ENCODE measurements around the gene ESR2. TPM values are rescaled to one million over a fixed set of nuclear protein-coding genes. Genes with fewer than 3 reads are reported as not detected.

ESR2 gene
- total RNA-seq, 1 donor from 2014 or later: 0.16 TPM

DNA sequence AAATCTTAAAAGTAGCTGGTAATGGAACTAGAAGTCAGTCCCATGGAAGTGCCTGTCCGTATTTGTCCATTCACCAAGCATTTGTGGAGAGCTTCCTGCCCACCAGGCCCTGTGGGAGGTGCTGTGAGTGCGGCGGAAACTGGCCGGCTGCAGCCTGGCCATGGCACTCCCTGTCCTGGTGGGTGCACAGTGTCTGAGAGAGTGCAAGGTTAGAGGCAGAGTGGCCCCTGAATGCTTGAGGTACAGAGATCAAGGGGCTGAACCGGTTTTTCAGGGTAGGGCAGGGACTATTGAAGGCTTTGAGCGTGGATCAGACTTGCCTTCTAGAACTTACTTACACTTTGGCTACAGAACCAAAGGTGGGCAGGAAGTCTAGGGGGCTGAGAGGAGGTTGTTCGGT, 92.9 kb downstream of the ESR2 start:
- H3K9me3 ChIP-seq (ENCODE audit: insufficient read depth, low read depth, low read length): no peaks in the 10 kb centered on the region
- H3K27me3 Mint-ChIP-seq (ENCODE audit: low read depth, unreplicated experiment): peaks cover 5% of the 10 kb centered on the region
- H4K20me1 ChIP-seq (ENCODE audit: insufficient read depth, low read length): no peaks in the 10 kb centered on the region
- TF ChIP-seq CTCF (IDR thresholded peaks at IDR 0.05; ENCODE audit: insufficient read depth, low read depth, low read length) (no peak), EZH2 (IDR thresholded peaks at IDR 0.05; ENCODE audit: insufficient read depth, low read length) (no peak)
- H3K36me3 ChIP-seq (ENCODE audit: insufficient read depth, low read length): no peaks in the 10 kb centered on the region
- no peaks in the 10 kb centered on the region for H3K36me3 Mint-ChIP-seq (ENCODE audit: low read depth, unreplicated experiment)
- no peak overlapping the region for H3K27ac ChIP-seq (ENCODE audit: low read depth, low read length)
- H3K4me3 ChIP-seq (ENCODE audit: insufficient read depth, low read depth, low read length): no peak overlapping the region
- no peak for FAIRE-seq
- H3K4me1 Mint-ChIP-seq (ENCODE audit: low read depth, unreplicated experiment): peaks cover 19% of the 10 kb centered on the region
- no peaks in the 10 kb centered on the region for H3K27me3 ChIP-seq (ENCODE audit: insufficient read depth, low read length)
- no peak overlapping the region for H3K4me3 Mint-ChIP-seq (ENCODE audit: unreplicated experiment)
- no peak for DNase-seq (ENCODE audit: low read depth)
- no peaks in the 10 kb centered on the region for H3K4me1 ChIP-seq (ENCODE audit: insufficient read depth, low read length)
- no peak overlapping the region for H3K27ac Mint-ChIP-seq (ENCODE audit: unreplicated experiment)
- no peak overlapping the region for H3K4me2 ChIP-seq (ENCODE audit: low read length)
- no peaks in the 10 kb centered on the region for H3K79me2 ChIP-seq (ENCODE audit: insufficient read depth, low read length)
- no peak overlapping the region for H2AFZ ChIP-seq (ENCODE audit: low read depth, low read length)
- H3K9ac ChIP-seq (ENCODE audit: low read length): no peak overlapping the region
- H3K9me3 Mint-ChIP-seq (ENCODE audit: unreplicated experiment): no peaks in the 10 kb centered on the region

GRCh38 chr14:64200170-64200569, 94.0 kb downstream of the ESR2 start:
- no peak overlapping the region for H3K27ac Mint-ChIP-seq (ENCODE audit: unreplicated experiment)
- Histone ChIP-seq H2AFZ (ENCODE audit: low read depth, low read length) (no peak overlapping the region), H3K4me3 (ENCODE audit: insufficient read depth, low read depth, low read length) (no peak overlapping the region), H4K20me1 (ENCODE audit: insufficient read depth, low read length) (no peaks in the 10 kb centered on the region), H3K9ac (ENCODE audit: low read length) (no peak overlapping the region), H3K4me1 (ENCODE audit: insufficient read depth, low read length) (no peaks in the 10 kb centered on the region), H3K27ac (ENCODE audit: low read depth, low read length) (no peak overlapping the region), H3K36me3 (ENCODE audit: insufficient read depth, low read length) (no peaks in the 10 kb centered on the region), H3K79me2 (ENCODE audit: insufficient read depth, low read length) (no peaks in the 10 kb centered on the region), H3K9me3 (ENCODE audit: insufficient read depth, low read depth, low read length) (no peaks in the 10 kb centered on the region), H3K4me2 (ENCODE audit: low read length) (no peak overlapping the region), H3K27me3 (ENCODE audit: insufficient read depth, low read length) (no peaks in the 10 kb centered on the region)
- TF ChIP-seq CTCF (IDR thresholded peaks at IDR 0.05; ENCODE audit: insufficient read depth, low read depth, low read length) (no peak), EZH2 (IDR thresholded peaks at IDR 0.05; ENCODE audit: insufficient read depth, low read length) (no peak)
- H3K4me3 Mint-ChIP-seq (ENCODE audit: unreplicated experiment): no peak overlapping the region
- H3K9me3 Mint-ChIP-seq (ENCODE audit: unreplicated experiment): no peaks in the 10 kb centered on the region
- DNase-seq (ENCODE audit: low read depth) (no peak), FAIRE-seq (no peak)
- no peaks in the 10 kb centered on the region for H3K36me3 Mint-ChIP-seq (ENCODE audit: low read depth, unreplicated experiment)
- H3K4me1 Mint-ChIP-seq (ENCODE audit: low read depth, unreplicated experiment): peaks cover 19% of the 10 kb centered on the region
- peaks cover 5% of the 10 kb centered on the region for H3K27me3 Mint-ChIP-seq (ENCODE audit: low read depth, unreplicated experiment)

GRCh38 chr14:64198486-64198885, 95.7 kb downstream of the ESR2 start:
- no peak overlapping the region for H3K4me3 ChIP-seq (ENCODE audit: insufficient read depth, low read depth, low read length)
- H3K27ac Mint-ChIP-seq (ENCODE audit: unreplicated experiment): no peak overlapping the region

More at GRCh38 chr14:64198486-64198885, 95.7 kb downstream of the ESR2 start:
- Histone ChIP-seq H3K79me2 (ENCODE audit: insufficient read depth, low read length) (no peaks in the 10 kb centered on the region), H3K27ac (ENCODE audit: low read depth, low read length) (no peak overlapping the region), H2AFZ (ENCODE audit: low read depth, low read length) (no peak overlapping the region), H4K20me1 (ENCODE audit: insufficient read depth, low read length) (no peaks in the 10 kb centered on the region), H3K4me2 (ENCODE audit: low read length) (no peak overlapping the region), H3K36me3 (ENCODE audit: insufficient read depth, low read length) (no peaks in the 10 kb centered on the region), H3K9ac (ENCODE audit: low read length) (no peak overlapping the region), H3K4me1 (ENCODE audit: insufficient read depth, low read length) (no peaks in the 10 kb centered on the region), H3K9me3 (ENCODE audit: insufficient read depth, low read depth, low read length) (no peaks in the 10 kb centered on the region), H3K27me3 (ENCODE audit: insufficient read depth, low read length) (no peaks in the 10 kb centered on the region)
- H3K27me3 Mint-ChIP-seq (ENCODE audit: low read depth, unreplicated experiment): peaks cover 3% of the 10 kb centered on the region
- FAIRE-seq: no peak
- no peaks in the 10 kb centered on the region for H3K36me3 Mint-ChIP-seq (ENCODE audit: low read depth, unreplicated experiment)
- H3K9me3 Mint-ChIP-seq (ENCODE audit: unreplicated experiment): no peaks in the 10 kb centered on the region
- TF ChIP-seq EZH2 (IDR thresholded peaks at IDR 0.05; ENCODE audit: insufficient read depth, low read length): no peak
- TF ChIP-seq CTCF (IDR thresholded peaks at IDR 0.05; ENCODE audit: insufficient read depth, low read depth, low read length): no peak
- peaks cover 19% of the 10 kb centered on the region for H3K4me1 Mint-ChIP-seq (ENCODE audit: low read depth, unreplicated experiment)
- no peak overlapping the region for H3K4me3 Mint-ChIP-seq (ENCODE audit: unreplicated experiment)
- no peak for DNase-seq (ENCODE audit: low read depth)

All from astrocyte (in vitro differentiated cells and primary cell).